Transverse colon (tissue), 4 donors: Measurements from ENCODE around the gene PIP5K1B. TPM values are rescaled to one million over a fixed set of nuclear protein-coding genes. Genes with fewer than 3 reads are reported as not detected.
A peak's percentile ranks its signal among the peaks of the same experiment; 100 is the strongest.

Source experiments
- DNase-seq: peaks from one replicate; pipeline ENCODE4 v3.0.0-alpha.2; 2019
- H3K27ac ChIP-seq, 4 donors: fragments of 200-600 bp; sonication (generic); 2 replicates each; pipeline ENCODE4 v1.5.1; 2016 to 2018; ENCODE audit warnings: inconsistent platforms in 4 of 4
- H3K27me3 ChIP-seq: fragments of 200-600 bp; sonication (generic); 2 replicates; pipeline ENCODE4 v1.5.1; 2017; ENCODE audit warnings: inconsistent platforms
- H3K36me3 ChIP-seq, 4 donors: fragments of 200-600 bp; sonication (generic); 2 replicates each; pipeline ENCODE4 v1.5.1; 2017 to 2019; ENCODE audit warnings: inconsistent platforms in 4 of 4
- H3K4me1 ChIP-seq, 4 donors: fragments of 200-600 bp; sonication (generic); 2 replicates each; pipeline ENCODE4 v1.5.1; 2017 to 2020; ENCODE audit warnings: inconsistent platforms in 4 of 4
- H3K4me3 ChIP-seq, 4 donors: fragments of 200-600 bp; sonication (generic); 1 replicate in 1 of 4; 2 replicates in 3 of 4; pipeline versions ENCODE4 v1.5.1 to v1.6.1; 2017 to 2019; ENCODE audit warnings: inconsistent platforms in 4 of 4
- H3K9me3 ChIP-seq, 2 donors: fragments of 200-600 bp; sonication (generic); 2 replicates each; pipeline ENCODE4 v1.5.1; 2017 to 2019; ENCODE audit warnings: inconsistent platforms in 2 of 2
- EP300 ChIP-seq: sonication (generic); formaldehyde crosslinking; IDR thresholded peaks from one replicate; pipeline ENCODE4 v1.6.1; 2017; ENCODE audit warnings: antibody characterized with exemption, low read depth
- POLR2A ChIP-seq: fragments of 450-650 bp; IDR thresholded peaks from one replicate; pipeline ENCODE4 v1.6.1; 2016; ENCODE audit warnings: antibody characterized with exemption, mild to moderate bottlenecking, moderate library complexity
- POLR2AphosphoS5 ChIP-seq, 3 donors: sonication (generic); formaldehyde crosslinking; IDR thresholded peaks; one replicate each; pipeline ENCODE4 v1.6.1; 2016; ENCODE audit warnings: antibody characterized with exemption in 3 of 3
- WGBS, 2 donors: methylation state at CpG; one replicate each; pipeline ENCODE4 v1.1.5; 2018; ENCODE audit warnings: low coverage in 1 of 2; 5-methylcytosine and 5-hydroxymethylcytosine counted together
- in situ Hi-C, 4 donors: fragments of 200-750 bp; cut with MboI; loops; one replicate each; pipeline versions ENCODE4 v1.15.0 to v1.15.1; 2017; ENCODE audit warnings: low sequenced_read_pairs in 3 of 4, low pct_ligation_motif_present in 1 of 4, low pct_unique_long_range_greater_than_20kb in 1 of 4
- intact Hi-C: fragments of 100-400 bp; cut with DNase I; formaldehyde crosslinking; loops from one replicate; pipeline ENCODE4 v1.15.1; 2023; ENCODE audit warnings: low total_unique reads
- total RNA-seq, 4 donors: library from RNA; depleted of rRNA; stranded (reverse); fragments of >200 nt; gene quantifications; one replicate each; pipeline ENCODE4 v1.1.0, GENCODE V29; 2016
- TF ChIP-seq, protein P1 (sequence below), 5 experiments: fragments of 200-600 bp in 3 of 5; fragments of 450-650 bp in 2 of 5; sonication (generic) in 3 of 5; IDR thresholded peaks; 1 replicate in 2 of 5; 2 replicates in 3 of 5; pipeline ENCODE4 v1.5.1; 2016 to 2017; ENCODE audit warnings: antibody characterized with exemption in 5 of 5, inconsistent platforms in 3 of 5, mild to moderate bottlenecking in 2 of 5, moderate library complexity in 1 of 5

The PIP5K1B gene
- total RNA-seq, 4 donors from 2014 or later = 45.6 to 104 (median 76.0) TPM

DNA sequence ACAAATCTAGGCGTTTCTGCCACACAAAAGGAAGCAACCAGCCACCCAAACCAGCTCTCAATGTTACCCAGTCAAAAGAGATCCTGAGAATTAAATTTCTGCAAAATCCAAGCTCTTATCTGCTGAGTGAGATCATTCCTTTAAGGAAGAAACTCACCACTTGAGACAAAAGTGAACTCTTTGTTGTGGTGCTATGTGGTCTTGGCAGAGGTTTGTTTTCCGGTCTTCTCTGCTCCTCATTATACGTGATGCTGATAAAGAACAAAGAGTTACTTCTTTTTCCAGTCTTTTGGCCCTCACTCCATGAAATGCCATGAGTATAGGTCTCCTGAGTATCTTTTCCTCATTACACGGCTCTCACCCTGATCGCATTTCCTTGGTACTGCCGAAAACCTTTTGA is 226.8 kb downstream of the PIP5K1B start:
- Histone ChIP-seq H3K9me3 (no peaks in the 10 kb centered on the region), H3K27ac (no peak overlapping the region), H3K4me3 (no peak overlapping the region), H3K36me3 (peaks cover 0 to 7% (median 0%) of the 10 kb centered on the region in 4 donors), H3K27me3 (no peaks in the 10 kb centered on the region), H3K4me1 (no peaks in the 10 kb centered on the region)
- 89 to 95% methylated on average over 5 to 6 of the region's 6 CpGs for WGBS, 2 donors
- TF ChIP-seq, protein P1, sequence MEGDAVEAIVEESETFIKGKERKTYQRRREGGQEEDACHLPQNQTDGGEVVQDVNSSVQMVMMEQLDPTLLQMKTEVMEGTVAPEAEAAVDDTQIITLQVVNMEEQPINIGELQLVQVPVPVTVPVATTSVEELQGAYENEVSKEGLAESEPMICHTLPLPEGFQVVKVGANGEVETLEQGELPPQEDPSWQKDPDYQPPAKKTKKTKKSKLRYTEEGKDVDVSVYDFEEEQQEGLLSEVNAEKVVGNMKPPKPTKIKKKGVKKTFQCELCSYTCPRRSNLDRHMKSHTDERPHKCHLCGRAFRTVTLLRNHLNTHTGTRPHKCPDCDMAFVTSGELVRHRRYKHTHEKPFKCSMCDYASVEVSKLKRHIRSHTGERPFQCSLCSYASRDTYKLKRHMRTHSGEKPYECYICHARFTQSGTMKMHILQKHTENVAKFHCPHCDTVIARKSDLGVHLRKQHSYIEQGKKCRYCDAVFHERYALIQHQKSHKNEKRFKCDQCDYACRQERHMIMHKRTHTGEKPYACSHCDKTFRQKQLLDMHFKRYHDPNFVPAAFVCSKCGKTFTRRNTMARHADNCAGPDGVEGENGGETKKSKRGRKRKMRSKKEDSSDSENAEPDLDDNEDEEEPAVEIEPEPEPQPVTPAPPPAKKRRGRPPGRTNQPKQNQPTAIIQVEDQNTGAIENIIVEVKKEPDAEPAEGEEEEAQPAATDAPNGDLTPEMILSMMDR (IDR thresholded peaks at IDR 0.05) = no peak
- no peak for DNase-seq
- intact Hi-C loops = no loop called here
- in situ Hi-C loops = no loop called here

DNA sequence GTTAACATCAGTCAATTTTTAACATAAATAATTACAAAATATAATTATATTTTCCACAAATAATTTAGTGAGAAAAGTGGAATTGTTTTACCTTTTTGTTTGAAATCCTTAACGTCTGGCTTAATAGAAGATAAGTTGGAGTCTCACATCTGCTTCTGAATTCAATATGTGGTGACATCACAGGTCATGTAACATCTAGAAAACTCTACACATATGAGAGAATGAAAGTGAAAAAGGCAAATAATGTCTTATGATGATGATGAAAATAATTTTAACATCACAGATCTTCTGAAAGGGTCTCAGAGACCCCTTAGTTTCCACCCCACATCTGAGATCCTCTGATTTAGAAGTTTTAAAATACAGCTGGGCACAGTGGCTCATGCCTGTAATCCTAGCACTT is 227.4 kb downstream of the PIP5K1B start:
- TF ChIP-seq POLR2A (no peak), POLR2AphosphoS5 (IDR thresholded peaks at IDR 0.05) (no peak), EP300 (no peak)
- TF ChIP-seq, protein P1 (IDR thresholded peaks at IDR 0.05) = no peak
- H3K27me3 ChIP-seq = no peaks in the 10 kb centered on the region
- intact Hi-C loops (no loop called here), in situ Hi-C loops (no loop called here)
- 78 to 80% methylated on average over 1 of the region's 1 CpG for WGBS, 2 donors
- H3K4me1 ChIP-seq = no peaks in the 10 kb centered on the region
- H3K9me3 ChIP-seq = no peaks in the 10 kb centered on the region
- no peak for DNase-seq
- peak overlapping the region in 1 of 4 donors; percentile 47 for H3K27ac ChIP-seq
- H3K4me3 ChIP-seq = no peak overlapping the region
- H3K36me3 ChIP-seq = peaks cover 0 to 7% (median 0%) of the 10 kb centered on the region in 4 donors

DNA sequence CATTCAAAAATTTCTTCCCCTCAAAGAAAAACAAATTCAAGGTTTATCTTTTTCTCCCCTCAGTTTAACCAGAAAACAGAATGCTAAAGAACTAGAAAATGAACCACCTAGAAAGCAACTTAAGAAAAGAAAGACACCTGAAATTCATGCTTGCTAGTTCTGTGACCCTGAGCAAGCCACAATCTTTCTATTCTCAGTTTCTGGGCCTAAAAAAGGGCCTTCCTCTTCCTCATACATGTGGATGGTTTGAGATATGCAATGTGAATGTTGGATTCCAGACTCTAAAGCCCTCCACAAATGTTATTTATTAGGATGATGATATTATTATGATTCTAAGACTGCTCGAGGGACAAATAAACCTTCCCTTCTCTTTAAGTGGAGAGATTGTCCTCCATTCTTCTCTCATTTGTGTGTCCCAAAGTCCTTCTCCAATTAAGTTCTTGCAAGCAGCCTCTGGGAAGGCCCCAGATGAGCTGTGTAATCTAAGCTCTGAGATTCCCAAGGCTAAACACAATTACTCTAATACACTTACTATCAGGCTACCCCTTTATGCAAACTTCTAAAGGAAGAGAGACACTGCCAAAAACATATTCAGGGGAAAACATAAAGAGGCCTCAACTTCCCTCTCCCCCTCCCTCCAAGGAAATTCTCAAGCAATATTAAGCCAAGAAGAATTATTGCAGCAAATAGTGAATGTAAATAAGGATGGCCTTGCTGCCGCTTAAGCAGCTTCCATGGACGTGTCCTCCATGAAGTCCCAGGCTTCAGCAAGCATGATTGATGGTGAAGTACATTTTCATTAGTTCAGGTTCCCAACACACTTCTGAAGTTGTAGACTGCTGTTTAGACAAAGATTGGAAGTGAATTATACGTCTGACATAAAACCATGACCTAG is 228.6 kb downstream of the PIP5K1B start:
- no peak for DNase-seq
- intact Hi-C loops (no loop called here), in situ Hi-C loops (no loop called here)
- no peaks in the 10 kb centered on the region for H3K9me3 ChIP-seq
- 34 to 61% methylated on average over 2 to 4 of the region's 4 CpGs for WGBS, 2 donors
- peaks cover 0 to 7% (median 0%) of the 10 kb centered on the region in 4 donors for H3K36me3 ChIP-seq
- H3K4me3 ChIP-seq = no peak overlapping the region
- TF ChIP-seq, protein P1 (IDR thresholded peaks at IDR 0.05) = no peak
- TF ChIP-seq POLR2AphosphoS5 (IDR thresholded peaks at IDR 0.05) (no peak), POLR2A (no peak), EP300 (no peak)
- H3K4me1 ChIP-seq = no peaks in the 10 kb centered on the region
- H3K27ac ChIP-seq = peak overlapping the region in 2 of 4 donors; percentile 18 to 59
- H3K27me3 ChIP-seq = no peaks in the 10 kb centered on the region

DNA sequence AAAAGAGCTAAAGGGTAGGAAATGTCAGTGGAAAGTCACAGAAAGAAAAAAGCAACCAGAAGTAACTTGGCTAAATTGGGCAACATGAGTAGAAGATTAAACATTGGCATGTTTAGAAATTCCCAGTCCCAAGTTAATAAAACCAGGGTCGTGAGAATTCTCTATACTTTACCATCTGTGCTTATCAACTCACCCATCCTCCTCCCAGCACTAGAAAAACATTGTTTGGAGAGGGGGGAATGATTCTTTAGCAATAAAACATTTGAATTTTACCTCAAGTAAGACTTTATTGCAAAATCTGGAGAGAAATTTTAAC is 229.2 kb downstream of the PIP5K1B start:
- peak overlapping the region in 2 of 4 donors; percentile 18 to 59 for H3K27ac ChIP-seq
- 7 to 25% methylated on average over 1 of the region's 1 CpG for WGBS, 2 donors
- no peaks in the 10 kb centered on the region for H3K9me3 ChIP-seq
- H3K36me3 ChIP-seq = peaks cover 0 to 7% (median 0%) of the 10 kb centered on the region in 4 donors
- no peak overlapping the region for H3K4me3 ChIP-seq
- DNase-seq = no peak
- no peaks in the 10 kb centered on the region for H3K4me1 ChIP-seq
- intact Hi-C loops (no loop called here), in situ Hi-C loops (no loop called here)
- no peak for TF ChIP-seq POLR2AphosphoS5 (IDR thresholded peaks at IDR 0.05)
- TF ChIP-seq, protein P1 (IDR thresholded peaks at IDR 0.05) = no peak
- TF ChIP-seq EP300 = no peak
- TF ChIP-seq POLR2A = no peak
- no peaks in the 10 kb centered on the region for H3K27me3 ChIP-seq
